Activated T-cell treated with anti-CD3 and anti-CD28 coated beads, Interleukin-2, amount 50 U/mL, for 72 hours (primary cell): ENCODE data around the gene ADAMTSL5. TPM values are rescaled to one million over a fixed set of nuclear protein-coding genes. Genes with fewer than 3 reads are reported as not detected.

ENCODE experiments used
- ATAC-seq, 2 donors: fragments of 150-1000 bp; cut with Tn5 transposase; replicated peaks in 1 of 2; 2 replicates each; pipeline ENCODE4 v1.10.0; 2021; ENCODE audit warnings: moderate library complexity in 2 of 2, mild to moderate bottlenecking in 1 of 2
- DNase-seq, 2 donors: peaks; one replicate each; pipeline ENCODE4 v3.0.0; 2021 to 2022; ENCODE audit warnings: mixed read lengths in 1 of 2
- H3K27ac Mint-ChIP-seq: one replicate; pipeline ENCODE4 v1.8.0; 2022; ENCODE audit warnings: mild to moderate bottlenecking, moderate library complexity, mixed read lengths
- H3K27me3 Mint-ChIP-seq: one replicate; pipeline ENCODE4 v1.8.0; 2022; ENCODE audit warnings: low read depth, mixed read lengths
- H3K36me3 Mint-ChIP-seq, 2 donors: one replicate each; pipeline ENCODE4 v1.8.0; 2022; ENCODE audit warnings: mixed read lengths in 2 of 2, mild to moderate bottlenecking in 1 of 2; ENCODE audit not compliant: insufficient read depth in 2 of 2
- H3K4me1 Mint-ChIP-seq: one replicate; pipeline ENCODE4 v1.8.0; 2022; ENCODE audit warnings: low read depth, mixed read lengths
- H3K4me3 Mint-ChIP-seq, 2 donors: one replicate each; pipeline ENCODE4 v1.8.0; 2022; ENCODE audit warnings: mild to moderate bottlenecking in 2 of 2, mixed read lengths in 2 of 2, moderate library complexity in 2 of 2
- H3K9me3 Mint-ChIP-seq, 2 donors: one replicate each; pipeline ENCODE4 v1.8.0; 2022; ENCODE audit warnings: mixed read lengths in 2 of 2
- total RNA-seq, 2 donors: library from RNA; stranded (reverse); gene quantifications; one replicate each; pipeline ENCODE4 v1.2.3, GENCODE V29; 2022

The ADAMTSL5 gene
- total RNA-seq, 2 donors from 2014 or later, result 4.3 to 5.5 TPM

DNA sequence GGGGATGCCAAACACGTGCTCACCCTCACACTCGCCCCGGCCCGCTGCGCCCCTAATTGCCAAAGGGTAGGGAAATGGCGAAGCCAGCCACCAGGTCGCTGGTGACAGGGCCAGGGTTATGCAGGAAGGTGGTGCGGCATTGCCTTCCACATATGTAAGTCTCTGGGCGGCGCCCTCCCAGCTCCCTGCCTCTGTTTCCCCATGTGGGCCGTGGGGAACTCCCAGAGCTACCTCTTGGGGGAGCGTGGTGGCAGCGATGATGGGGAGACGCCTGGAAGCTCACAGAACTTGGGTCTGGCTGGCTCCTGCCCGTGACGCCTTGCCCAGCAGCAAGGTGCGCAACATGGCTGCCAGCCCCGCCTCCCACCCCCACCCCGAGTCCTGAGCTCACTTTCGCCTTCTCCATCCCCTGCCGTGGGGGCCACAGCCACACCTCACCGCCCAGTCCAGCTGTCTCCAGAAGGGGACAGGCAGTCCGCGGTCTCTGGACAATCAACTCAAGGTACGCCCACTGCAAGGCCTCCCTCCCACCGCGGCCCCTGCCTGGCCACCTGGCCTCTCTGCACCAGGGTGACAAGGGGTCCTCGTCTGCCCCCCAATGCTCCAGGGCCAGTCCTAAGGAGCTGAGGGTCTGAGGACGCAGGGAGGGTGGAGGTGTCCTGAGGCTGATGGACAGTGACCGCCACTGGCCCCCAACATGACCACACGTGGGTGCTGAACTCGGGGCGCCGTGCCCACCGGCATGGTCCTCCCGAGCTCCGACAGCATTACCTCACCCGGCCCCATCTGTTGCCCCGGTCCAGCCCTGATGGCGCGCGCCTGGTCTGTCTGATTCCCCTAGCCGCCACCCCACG, 40.4 kb downstream of the ADAMTSL5 start:
- Mint-ChIP-seq H3K9me3 (no peaks in the 10 kb centered on the region), H3K4me1 (peaks cover 14% of the 10 kb centered on the region), H3K4me3 (no peak overlapping the region), H3K36me3 (no peaks in the 10 kb centered on the region), H3K27me3 (peaks cover 6% of the 10 kb centered on the region), H3K27ac (no peak overlapping the region)
- DNase-seq (no peak), ATAC-seq (no peak)

DNA sequence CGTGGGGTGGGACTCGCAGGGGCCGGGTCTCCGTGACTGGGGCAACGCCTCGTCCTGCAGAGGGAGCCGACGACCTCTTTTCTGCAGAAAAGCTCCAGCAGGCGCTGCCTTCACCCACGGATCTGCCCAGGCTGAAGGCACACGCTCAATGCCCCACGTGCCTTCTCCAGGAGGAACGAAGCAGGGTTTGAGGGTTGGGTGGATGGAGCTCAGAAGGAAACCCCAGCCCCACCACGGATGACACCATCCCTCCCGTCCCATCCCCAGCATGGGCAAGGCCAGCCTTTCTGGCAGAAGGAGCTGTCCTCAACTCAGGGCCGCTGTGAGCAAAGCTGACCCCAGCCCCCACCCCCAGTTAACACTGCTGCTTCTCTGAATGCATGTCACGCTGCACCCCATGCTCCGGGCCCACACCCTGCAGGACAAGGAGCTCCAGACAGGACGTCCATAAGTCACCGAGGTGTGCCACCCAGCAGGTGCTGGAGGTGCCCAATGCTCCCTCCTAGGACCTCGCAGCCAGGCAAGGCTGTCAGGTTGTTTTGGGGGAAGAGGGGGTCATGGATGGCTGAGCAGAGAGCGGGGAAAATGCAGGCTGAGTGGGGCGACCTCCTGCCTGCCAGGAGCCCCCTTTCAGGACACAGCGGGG, 41.2 kb downstream of the ADAMTSL5 start:
- no peak for ATAC-seq
- Mint-ChIP-seq H3K9me3 (no peaks in the 10 kb centered on the region), H3K36me3 (no peaks in the 10 kb centered on the region), H3K4me1 (peaks cover 6% of the 10 kb centered on the region), H3K4me3 (peak overlapping the region; percentile 47 to 65), H3K27ac (no peak overlapping the region), H3K27me3 (peaks cover 6% of the 10 kb centered on the region)
- DNase-seq, result no peak

DNA sequence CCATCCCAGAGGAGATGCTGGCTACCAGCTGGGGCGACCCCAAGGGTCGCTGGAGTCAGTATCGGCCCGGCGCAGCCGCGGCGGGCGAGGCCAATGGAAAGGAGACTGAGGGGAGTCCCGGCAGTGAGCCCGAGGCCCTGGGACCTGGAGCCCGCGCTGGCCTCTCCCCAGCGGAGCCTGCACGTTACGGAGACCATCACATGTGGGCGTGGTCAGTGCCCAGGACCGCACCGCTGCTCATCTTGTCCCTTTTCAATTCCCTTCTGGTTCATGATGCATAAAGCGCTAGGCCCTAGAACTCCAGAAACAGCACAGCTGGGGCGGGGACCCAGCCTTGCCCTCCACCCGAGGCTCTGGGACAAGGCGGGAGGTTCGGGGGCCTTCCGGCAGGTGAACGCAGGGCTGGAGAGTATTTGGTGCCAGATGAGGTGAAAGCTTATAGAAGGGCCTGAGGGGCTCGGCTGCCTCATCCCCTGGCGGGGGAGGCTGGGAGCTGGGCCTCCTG, 41.8 kb downstream of the ADAMTSL5 start:
- peak; percentile 27 to 38 for ATAC-seq
- Mint-ChIP-seq H3K4me1 (peaks cover 4% of the 10 kb centered on the region), H3K36me3 (no peaks in the 10 kb centered on the region), H3K4me3 (peak overlapping the region; percentile 47 to 65), H3K27me3 (peaks cover 6% of the 10 kb centered on the region), H3K9me3 (no peaks in the 10 kb centered on the region), H3K27ac (no peak overlapping the region)
- peak in 1 of 2 donors; percentile 37 for DNase-seq

GRCh38 chr19:1470305-1471009, 42.4 kb downstream of the ADAMTSL5 start:
- Mint-ChIP-seq H3K4me3 (peak overlapping the region; percentile 80 to 82), H3K4me1 (peaks cover 4% of the 10 kb centered on the region), H3K36me3 (no peaks in the 10 kb centered on the region), H3K9me3 (no peaks in the 10 kb centered on the region), H3K27ac (no peak overlapping the region), H3K27me3 (peaks cover 6% of the 10 kb centered on the region)
- DNase-seq, result peak; percentile 71 to 74
- peak; percentile 48 to 60 for ATAC-seq

DNA sequence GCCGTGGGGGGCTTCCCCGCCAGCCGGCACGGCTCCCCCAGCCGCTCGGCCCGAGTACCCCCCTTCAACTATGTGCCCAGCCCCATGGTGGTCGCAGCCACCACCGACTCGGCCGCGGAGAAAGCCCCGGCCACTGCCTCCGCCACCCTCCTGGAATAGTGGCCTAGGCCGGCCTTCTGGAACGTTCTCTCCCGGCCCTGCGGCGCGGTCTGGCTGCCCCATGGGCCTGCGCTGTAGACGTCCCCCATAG, 42.8 kb downstream of the ADAMTSL5 start:
- Mint-ChIP-seq H3K27me3 (peaks cover 6% of the 10 kb centered on the region), H3K4me3 (peak overlapping the region; percentile 80 to 82), H3K27ac (no peak overlapping the region), H3K36me3 (no peaks in the 10 kb centered on the region), H3K9me3 (no peaks in the 10 kb centered on the region), H3K4me1 (peaks cover 4% of the 10 kb centered on the region)
- DNase-seq (no peak), ATAC-seq (no peak)

- H3K9me3 Mint-ChIP-seq, result no peaks in the 10 kb centered on the region
- H3K36me3 Mint-ChIP-seq, result no peaks in the 10 kb centered on the region
- peaks cover 6% of the 10 kb centered on the region for H3K27me3 Mint-ChIP-seq
- no peak overlapping the region for H3K27ac Mint-ChIP-seq
- DNase-seq (peak in 1 of 2 donors; percentile 52), ATAC-seq (peak; percentile 39)
- peak overlapping the region in 1 of 2 donors; percentile 82 for H3K4me3 Mint-ChIP-seq
- peaks cover 4% of the 10 kb centered on the region for H3K4me1 Mint-ChIP-seq
These were observed 43.4 kb downstream of the ADAMTSL5 start for GRCh38 chr19:1469255-1470054.

GRCh38 chr19:1468821-1469254, 44.0 kb downstream of the ADAMTSL5 start:
- Mint-ChIP-seq H3K4me3 (peak overlapping the region; percentile 29 to 37), H3K27ac (no peak overlapping the region), H3K9me3 (no peaks in the 10 kb centered on the region), H3K36me3 (no peaks in the 10 kb centered on the region), H3K4me1 (peaks cover 4% of the 10 kb centered on the region), H3K27me3 (peaks cover 6% of the 10 kb centered on the region)
- DNase-seq, result peak; percentile 56 to 63
- peak; percentile 14 to 28 for ATAC-seq

DNA sequence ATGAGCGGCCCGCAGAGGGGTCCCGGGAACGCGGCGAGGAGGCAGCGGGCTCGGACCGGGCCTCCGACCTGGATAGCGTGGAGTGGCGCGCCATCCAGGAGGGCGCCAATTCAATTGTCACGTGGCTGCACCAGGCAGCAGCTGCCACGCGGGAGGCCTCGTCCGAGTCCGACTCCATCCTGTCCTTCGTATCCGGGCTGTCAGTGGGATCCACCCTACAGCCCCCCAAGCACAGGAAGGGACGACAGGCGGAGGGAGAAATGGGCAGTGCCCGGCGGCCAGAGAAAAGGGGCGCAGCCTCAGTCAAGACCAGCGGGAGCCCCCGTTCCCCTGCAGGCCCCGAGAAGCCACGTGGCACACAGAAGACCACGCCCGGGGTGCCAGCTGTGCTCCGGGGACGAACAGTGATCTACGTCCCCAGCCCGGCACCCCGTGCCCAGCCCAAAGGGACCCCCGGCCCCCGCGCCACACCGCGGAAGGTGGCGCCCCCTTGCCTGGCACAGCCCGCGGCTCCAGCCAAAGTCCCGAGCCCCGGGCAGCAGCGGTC, 44.5 kb downstream of the ADAMTSL5 start:
- Mint-ChIP-seq H3K4me3 (peak overlapping the region; percentile 29 to 37), H3K9me3 (no peaks in the 10 kb centered on the region)
- no peak for ATAC-seq

DNA sequence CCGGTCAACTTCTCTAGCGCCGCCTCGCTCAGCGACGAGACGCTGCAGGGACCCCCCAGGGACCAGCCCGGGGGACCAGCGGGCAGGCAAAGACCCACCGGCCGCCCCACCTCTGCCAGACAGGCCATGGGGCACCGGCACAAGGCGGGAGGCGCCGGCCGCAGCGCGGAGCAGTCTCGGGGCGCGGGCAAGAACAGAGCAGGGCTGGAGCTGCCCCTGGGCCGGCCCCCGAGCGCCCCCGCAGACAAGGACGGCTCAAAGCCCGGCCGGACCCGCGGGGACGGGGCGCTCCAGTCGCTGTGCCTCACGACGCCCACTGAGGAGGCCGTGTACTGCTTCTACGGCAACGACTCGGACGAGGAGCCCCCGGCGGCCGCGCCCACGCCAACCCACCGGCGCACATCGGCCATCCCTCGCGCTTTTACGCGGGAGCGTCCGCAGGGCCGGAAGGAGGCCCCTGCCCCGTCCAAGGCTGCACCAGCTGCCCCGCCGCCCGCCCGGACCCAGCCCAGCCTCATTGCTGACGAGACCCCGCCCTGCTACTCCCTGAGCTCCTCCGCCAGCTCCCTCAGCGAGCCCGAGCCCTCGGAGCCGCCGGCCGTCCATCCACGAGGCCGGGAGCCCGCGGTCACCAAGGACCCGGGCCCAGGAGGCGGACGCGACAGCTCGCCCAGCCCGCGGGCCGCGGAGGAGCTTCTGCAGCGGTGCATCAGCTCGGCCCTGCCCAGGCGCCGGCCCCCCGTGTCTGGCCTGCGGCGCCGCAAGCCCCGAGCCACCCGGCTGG, 45.1 kb downstream of the ADAMTSL5 start:
- ATAC-seq, result no peak
- H3K9me3 Mint-ChIP-seq, result no peaks in the 10 kb centered on the region
- H3K27ac Mint-ChIP-seq, result no peak overlapping the region
- DNase-seq, result no peak
- no peaks in the 10 kb centered on the region for H3K36me3 Mint-ChIP-seq
- no peak overlapping the region for H3K4me3 Mint-ChIP-seq
- H3K27me3 Mint-ChIP-seq, result peaks cover 6% of the 10 kb centered on the region
- peaks cover 4% of the 10 kb centered on the region for H3K4me1 Mint-ChIP-seq

More for the DNA sequence above, 44.5 kb downstream of the ADAMTSL5 start:
- Mint-ChIP-seq H3K27me3 (peaks cover 6% of the 10 kb centered on the region), H3K36me3 (no peaks in the 10 kb centered on the region), H3K4me1 (peaks cover 4% of the 10 kb centered on the region), H3K27ac (no peak overlapping the region)
- no peak for DNase-seq

GRCh38 chr19:1467215-1467489, 45.7 kb downstream of the ADAMTSL5 start:
- Mint-ChIP-seq H3K27ac (no peak overlapping the region), H3K9me3 (no peaks in the 10 kb centered on the region), H3K36me3 (no peaks in the 10 kb centered on the region), H3K27me3 (peaks cover 6% of the 10 kb centered on the region), H3K4me1 (peaks cover 4% of the 10 kb centered on the region), H3K4me3 (no peak overlapping the region)
- ATAC-seq (no peak), DNase-seq (no peak)

DNA sequence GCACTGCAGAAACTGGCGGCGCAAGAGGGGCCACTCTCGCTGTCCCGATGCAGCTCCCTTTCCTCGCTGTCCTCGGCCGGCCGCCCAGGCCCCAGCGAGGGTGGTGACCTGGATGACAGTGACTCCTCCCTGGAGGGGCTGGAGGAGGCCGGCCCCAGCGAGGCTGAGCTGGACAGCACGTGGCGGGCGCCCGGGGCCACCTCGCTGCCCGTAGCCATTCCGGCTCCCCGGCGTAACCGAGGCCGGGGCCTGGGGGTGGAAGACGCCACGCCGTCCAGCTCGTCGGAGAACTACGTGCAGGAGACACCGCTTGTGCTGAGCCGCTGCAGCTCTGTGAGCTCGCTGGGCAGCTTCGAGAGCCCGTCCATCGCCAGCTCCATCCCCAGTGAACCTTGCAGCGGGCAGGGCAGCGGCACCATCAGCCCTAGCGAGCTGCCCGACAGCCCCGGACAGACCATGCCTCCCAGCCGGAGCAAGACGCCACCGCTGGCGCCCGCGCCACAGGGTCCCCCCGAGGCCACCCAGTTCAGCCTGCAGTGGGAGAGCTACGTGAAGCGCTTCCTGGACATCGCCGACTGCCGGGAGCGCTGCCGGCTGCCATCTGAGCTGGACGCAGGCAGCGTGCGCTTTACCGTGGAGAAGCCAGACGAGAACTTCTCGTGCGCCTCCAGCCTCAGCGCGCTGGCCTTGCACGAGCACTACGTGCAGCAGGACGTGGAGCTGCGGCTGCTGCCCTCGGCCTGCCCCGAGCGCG, 46.2 kb downstream of the ADAMTSL5 start:
- peaks cover 6% of the 10 kb centered on the region for H3K27me3 Mint-ChIP-seq
- H3K4me3 Mint-ChIP-seq, result no peak overlapping the region
- no peak overlapping the region for H3K27ac Mint-ChIP-seq
- ATAC-seq, result no peak
- DNase-seq, result no peak
- no peaks in the 10 kb centered on the region for H3K9me3 Mint-ChIP-seq
- no peaks in the 10 kb centered on the region for H3K36me3 Mint-ChIP-seq
- peaks cover 4% of the 10 kb centered on the region for H3K4me1 Mint-ChIP-seq
